GM18517 (cell line): Measurements from ENCODE around the gene SLC4A1.

Source experiments
- ATAC-seq: cut with Tn5 transposase; IDR thresholded peaks from one replicate; pipeline ENCODE4 v1.9.1; 2021; ENCODE audit warnings: mild to moderate bottlenecking, moderate library complexity; ENCODE audit not compliant: unreplicated experiment

Gene SLC4A1

GRCh38 chr17:44207319-44207718 lies 60.6 kb downstream of the SLC4A1 start:
- no peak for ATAC-seq

- no peak for ATAC-seq
These were observed 61.1 kb downstream of the SLC4A1 start for GRCh38 chr17:44206825-44207155.

- ATAC-seq: no peak
These were observed 61.7 kb downstream of the SLC4A1 start for GRCh38 chr17:44205962-44206824.

GRCh38 chr17:44204441-44204882 lies 63.5 kb downstream of the SLC4A1 start:
- ATAC-seq: no peak

GRCh38 chr17:44203731-44204440 lies 64.0 kb downstream of the SLC4A1 start:
- no peak for ATAC-seq

- ATAC-seq: no peak
These were observed 65.2 kb downstream of the SLC4A1 start for GRCh38 chr17:44202756-44203155.

- peak; percentile 7 for ATAC-seq
These were observed 67.3 kb downstream of the SLC4A1 start for GRCh38 chr17:44200478-44201155.

- peak; percentile 52 for ATAC-seq
These were observed 68.1 kb downstream of the SLC4A1 start, which contains the start of gene ATXN7L3 for GRCh38 chr17:44199553-44200477. TSS of gene ATXN7L3 (minus strand) at chr17:44199884. CDS start at chr17:44198070, 1,814 bp downstream.

GRCh38 chr17:44198721-44199552 lies 69.0 kb downstream of the SLC4A1 start:
- ATAC-seq: no peak
